ENCODE data around the gene WDR81. TPM values are rescaled to one million over a fixed set of nuclear protein-coding genes. Genes with fewer than 3 reads are reported as not detected.

The WDR81 gene
- total and polyA plus RNA-seq, 12 donors, result 4.9 to 88.8 (median 41.1) TPM

GRCh38 chr17:1744551-1745512 lies 20.3 kb downstream of the WDR81 start:
- DNase-seq, result peak in 1 of 7 donors; percentile 50
- H3K27ac ChIP-seq, result no peak overlapping the region
- intact Hi-C loops (cut with DNase I), result no loop called here

DNA sequence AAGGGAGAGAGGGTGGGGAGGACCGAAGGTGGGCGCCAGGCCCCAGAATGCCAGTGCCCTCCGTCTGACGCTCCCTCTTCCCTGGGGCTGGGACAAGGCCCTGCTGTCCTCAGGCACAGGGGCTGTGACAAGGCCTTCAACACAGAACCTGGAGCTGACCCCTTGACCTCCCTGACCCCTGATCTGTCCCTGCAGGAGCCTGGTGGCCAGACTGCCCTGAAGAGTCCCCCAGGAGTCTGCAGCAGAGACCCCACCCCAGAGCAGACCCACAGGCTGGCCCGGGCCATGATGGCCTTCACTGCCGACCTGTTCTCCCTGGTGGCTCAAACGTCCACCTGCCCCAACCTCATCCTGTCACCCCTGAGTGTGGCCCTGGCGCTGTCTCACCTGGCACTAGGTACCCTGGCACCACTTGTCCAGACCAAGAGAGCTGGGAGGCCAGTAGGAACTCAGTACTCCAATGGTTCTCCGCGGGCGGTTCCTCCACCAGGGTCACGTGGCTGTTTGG lies 21.1 kb downstream of the WDR81 start:
- H3K9me3 ChIP-seq (replicated peaks in 1 of 3), result no peaks in the 10 kb centered on the region
- intact Hi-C loops (cut with DNase I), result no loop called here
- H3K27ac ChIP-seq, result no peak overlapping the region
- WGBS, 4 donors, result 92 to 100% (median 95%) methylated on average over 4 to 12 of the region's 12 CpGs
- no peaks in the 10 kb centered on the region for H3K36me3 ChIP-seq (replicated peaks in 1 of 2)
- no peaks in the 10 kb centered on the region for H3K27me3 ChIP-seq
- H3K4me1 ChIP-seq (replicated peaks in 1 of 2), result peaks cover 0 to 8% of the 10 kb centered on the region in 2 donors
- TF ChIP-seq CTCF (IDR thresholded peaks at IDR 0.05), result no peak
- no peak for TF ChIP-seq POLR2A (IDR thresholded peaks at IDR 0.05)
- H3K4me3 ChIP-seq, result no peak overlapping the region
- DNase-seq, result no peak

More at GRCh38 chr17:1744551-1745512, 20.3 kb downstream of the WDR81 start:
- Histone ChIP-seq H3K4me3 (no peak overlapping the region), H3K36me3 (replicated peaks in 1 of 2) (no peaks in the 10 kb centered on the region), H3K27me3 (no peaks in the 10 kb centered on the region), H3K4me1 (replicated peaks in 1 of 2) (peaks cover 0 to 8% of the 10 kb centered on the region in 2 donors), H3K9me3 (replicated peaks in 1 of 3) (no peaks in the 10 kb centered on the region)
- 78 to 87% (median 82%) methylated on average over 14 to 29 of the region's 29 CpGs for WGBS, 4 donors
- TF ChIP-seq POLR2A (IDR thresholded peaks at IDR 0.05) (no peak), CTCF (IDR thresholded peaks at IDR 0.05) (no peak)

DNA sequence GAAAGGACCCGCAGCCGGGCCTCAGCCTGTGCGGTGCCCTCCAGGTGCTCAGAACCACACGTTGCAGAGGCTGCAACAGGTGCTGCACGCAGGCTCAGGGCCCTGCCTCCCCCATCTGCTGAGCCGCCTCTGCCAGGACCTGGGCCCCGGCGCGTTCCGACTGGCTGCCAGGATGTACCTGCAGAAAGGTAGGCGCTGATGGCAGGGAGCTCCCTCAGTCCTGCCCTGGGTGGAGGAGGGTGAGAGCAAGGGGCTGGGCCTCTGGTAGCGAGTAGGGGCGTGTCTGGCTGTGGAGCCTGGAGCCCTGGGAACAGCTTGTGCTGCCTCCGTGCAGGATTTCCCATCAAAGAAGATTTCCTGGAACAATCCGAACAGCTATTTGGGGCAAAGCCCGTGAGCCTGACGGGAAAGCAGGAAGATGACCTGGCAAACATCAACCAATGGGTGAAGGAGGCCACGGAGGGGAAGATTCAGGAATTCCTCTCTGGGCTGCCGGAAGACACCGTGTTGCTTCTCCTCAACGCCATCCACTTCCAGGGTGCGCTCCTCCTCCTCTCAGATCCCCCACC lies 22.6 kb downstream of the WDR81 start:
- peak in 1 of 7 donors; percentile 37 for DNase-seq
- intact Hi-C loops (cut with DNase I), result no loop called here

More for the DNA sequence above, 22.6 kb downstream of the WDR81 start:
- Histone ChIP-seq H3K27ac (peak overlapping the region in 2 of 5 donors; percentile 30 to 82), H3K9me3 (replicated peaks in 1 of 3) (no peaks in the 10 kb centered on the region), H3K4me3 (no peak overlapping the region), H3K4me1 (replicated peaks in 1 of 2) (peaks cover 0 to 7% of the 10 kb centered on the region in 2 donors), H3K36me3 (replicated peaks in 1 of 2) (no peaks in the 10 kb centered on the region), H3K27me3 (no peaks in the 10 kb centered on the region)
- TF ChIP-seq CTCF (IDR thresholded peaks at IDR 0.05) (no peak), POLR2A (IDR thresholded peaks at IDR 0.05) (no peak)
- 77 to 88% (median 86%) methylated on average over 9 to 22 of the region's 22 CpGs for whole genome bisulfite sequencing, 4 donors

Measured in adrenal gland (tissue), 12 donors.